Stimulated activated CD4-positive, alpha-beta T cell treated with anti-CD3 and anti-CD28 coated beads, Interleukin-4, amount 100 ng/mL, for 4 hours (primary cell): ENCODE data around the gene RFC2.
"Not testable (repeated sequence)": the region's sequence is repeated elsewhere in the genome, so short reads cannot be mapped to it uniquely, and the experiment has no call there.

ENCODE experiments used
- DNase-seq, 2 experiments: peaks; one replicate each; pipeline ENCODE4 v3.0.0-alpha.2; 2020

The RFC2 gene

DNA sequence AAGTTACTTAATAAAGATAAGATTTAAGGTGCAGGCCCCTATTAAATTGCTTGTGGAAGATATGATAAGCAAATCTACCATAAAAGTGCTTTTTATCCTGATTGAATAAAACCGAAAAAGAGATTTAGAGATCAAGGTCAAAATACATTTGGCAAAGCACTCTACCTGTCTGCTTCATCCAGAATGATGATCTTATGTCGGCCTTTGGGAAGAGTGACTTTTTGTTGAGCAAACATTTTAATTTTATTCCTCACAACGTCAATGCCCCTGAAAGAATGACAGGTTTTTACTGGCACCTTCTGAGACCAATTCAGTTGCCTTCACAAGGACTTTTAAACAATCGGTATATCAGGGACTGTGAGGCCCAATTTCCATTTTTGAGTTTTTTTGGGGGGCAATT lies 7.7 kb downstream of the RFC2 start:
- DNase-seq = no peak

GRCh38 chr7:74242122-74242443 lies 12.1 kb downstream of the RFC2 start:
- DNase-seq = no peak

- no peak for DNase-seq
Measured at GRCh38 chr7:74240482-74240881, 13.7 kb downstream of the RFC2 start.

DNA sequence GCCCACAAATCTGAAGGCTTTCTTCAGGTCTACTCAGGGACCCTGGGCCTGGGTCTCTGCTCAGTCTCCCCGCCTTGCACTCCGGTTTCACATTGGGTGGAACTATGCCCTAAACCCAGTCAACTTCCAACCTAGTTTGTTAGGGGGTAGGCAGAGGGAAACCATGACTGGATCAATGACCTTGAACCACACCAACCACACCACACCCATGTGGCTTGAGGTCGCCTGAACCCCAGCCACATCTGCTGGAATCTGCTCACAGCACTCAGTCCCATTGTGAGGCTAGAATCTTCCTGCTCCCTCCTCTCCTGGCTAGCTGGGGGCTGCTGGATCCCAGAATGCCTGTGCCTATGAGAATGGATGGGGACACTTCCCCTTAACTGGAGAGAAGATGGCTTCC lies 17.9 kb downstream of the RFC2 start:
- no peak for DNase-seq

DNA sequence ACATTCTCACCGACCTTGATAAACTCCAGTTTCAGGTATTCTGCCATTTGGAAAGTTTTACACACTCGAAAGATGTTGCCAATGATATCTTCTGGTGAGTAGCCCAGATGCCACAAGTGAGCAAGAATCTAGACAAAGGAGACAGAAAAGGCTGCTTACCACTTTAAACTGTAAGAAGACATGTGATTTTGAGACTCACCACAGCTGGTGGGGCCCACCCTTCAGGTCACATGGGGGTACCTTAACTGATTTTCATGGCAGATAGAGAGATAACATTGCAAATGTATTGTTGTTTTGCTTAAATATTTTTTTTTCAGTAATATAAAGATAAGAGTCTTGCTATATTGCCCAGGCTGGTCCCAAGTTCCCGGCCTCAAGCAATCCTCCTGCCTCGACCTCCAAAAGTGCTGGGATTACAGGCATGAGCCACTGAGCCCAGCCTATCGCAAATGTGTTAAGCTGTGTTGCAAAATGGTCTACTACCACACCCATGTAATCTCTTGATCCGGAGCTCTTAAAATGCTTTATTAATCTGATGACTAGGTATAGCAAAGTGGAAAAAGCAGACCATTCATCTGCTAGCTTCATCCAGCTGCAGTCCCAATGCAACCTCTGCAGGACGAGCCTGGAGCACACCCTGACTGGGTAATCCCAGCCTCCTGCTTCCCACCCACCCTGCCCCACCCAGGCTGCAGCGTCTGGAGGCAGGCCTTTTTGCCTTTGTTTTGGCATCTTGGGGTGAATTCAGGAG lies 18.5 kb downstream of the RFC2 start:
- no peak for DNase-seq

DNA sequence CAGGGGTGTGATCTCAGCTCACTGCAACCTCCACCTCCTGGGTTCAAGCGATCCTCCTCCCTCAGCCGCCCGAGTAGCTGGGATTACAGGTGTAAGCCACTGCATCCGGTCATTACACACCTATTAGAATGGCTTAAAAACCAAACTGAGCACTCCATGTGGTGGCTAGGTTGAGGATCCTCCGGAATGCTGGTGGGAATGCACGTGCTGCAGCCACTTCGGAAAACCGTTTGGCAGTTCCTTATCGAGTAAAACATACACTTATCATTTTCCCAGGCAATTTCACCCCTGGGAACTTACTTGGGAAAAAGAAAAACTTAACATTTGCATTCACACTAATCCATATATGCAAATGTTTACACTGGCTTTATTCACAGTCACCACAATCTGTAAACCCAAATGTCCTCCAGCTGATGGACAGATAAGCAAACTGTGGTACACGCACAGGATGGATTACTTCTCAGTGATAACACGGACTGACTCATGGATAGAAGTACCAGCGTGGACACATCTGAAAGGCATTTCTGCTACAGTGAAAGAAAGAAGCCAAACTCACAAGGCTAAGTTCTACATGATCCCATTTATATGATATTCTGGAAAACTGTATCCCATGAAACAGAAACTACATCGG lies 20.4 kb downstream of the RFC2 start:
- no peak for DNase-seq

- no peak for DNase-seq
Measured at GRCh38 chr7:74231232-74231590, 23.0 kb downstream of the RFC2 start.

GRCh38 chr7:74230446-74231231 lies 23.6 kb downstream of the RFC2 start:
- no peak for DNase-seq

DNA sequence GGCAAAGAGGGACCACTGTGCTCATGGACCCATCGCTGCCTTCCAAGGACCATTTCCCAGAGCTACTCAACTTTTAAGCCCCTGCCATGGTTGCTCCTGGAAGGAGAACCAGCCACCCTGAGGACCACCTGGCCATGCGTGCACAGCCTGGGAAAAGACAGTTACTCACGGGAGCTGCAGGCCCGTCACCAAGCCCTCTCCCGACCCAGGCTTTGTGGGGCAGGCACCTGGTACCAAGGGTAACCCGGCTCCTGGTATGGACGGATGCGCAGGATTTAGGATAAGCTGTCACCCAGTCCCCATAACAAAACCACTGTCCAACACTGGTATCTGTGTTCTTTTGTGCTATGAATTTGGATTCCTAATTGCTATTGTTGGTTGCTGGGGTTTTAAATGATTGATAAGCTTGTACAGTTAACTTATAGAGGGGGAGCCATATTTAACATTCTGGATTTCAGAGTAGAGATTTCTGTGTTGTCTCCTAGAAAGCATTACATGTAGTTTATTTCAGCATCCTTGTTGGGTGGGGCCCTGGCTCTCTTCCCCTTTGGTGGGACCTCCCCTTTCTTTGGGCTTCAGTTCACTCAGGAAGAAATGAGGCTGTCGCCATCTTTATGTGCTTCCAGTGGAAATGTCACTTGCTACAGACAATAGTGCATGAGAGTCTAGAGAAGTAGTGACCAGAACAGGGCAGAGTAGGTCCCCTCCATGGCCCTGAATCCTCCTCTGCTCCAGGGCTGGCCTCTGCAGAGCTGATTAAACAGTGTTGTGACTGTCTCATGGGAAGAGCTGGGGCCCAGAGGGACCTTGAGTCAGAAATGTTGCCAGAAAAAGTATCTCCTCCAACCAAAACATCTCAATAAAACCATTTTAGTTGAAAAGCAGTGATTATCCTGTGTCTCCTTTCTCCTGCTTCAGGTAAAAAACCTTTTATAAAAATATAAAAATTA lies 25.0 kb downstream of the RFC2 start:
- no peak for DNase-seq

GRCh38 chr7:74226633-74227032 lies 27.6 kb downstream of the RFC2 start:
- DNase-seq = no peak

- no peak for DNase-seq
Measured at GRCh38 chr7:74225400-74225799, 28.8 kb downstream of the RFC2 start.

DNA sequence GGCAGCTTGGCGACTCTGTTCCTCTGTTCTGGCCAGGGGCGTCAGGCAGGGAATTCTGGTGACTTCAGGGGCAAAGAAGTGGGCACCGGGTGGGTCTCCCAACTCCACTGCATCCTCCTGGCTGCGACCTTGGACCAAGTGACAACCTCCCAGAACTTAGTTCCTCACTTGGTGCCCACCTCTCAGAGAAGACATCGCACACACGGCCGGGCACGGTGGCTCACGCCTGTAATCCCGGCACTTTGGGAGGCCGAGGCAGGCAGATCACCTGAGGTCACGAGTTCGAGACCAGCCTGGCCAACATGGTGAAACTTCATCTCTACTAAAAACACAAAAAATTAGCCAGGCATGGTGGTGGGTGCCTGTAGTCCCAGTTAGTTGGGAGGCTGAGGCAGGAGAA lies 29.3 kb downstream of the RFC2 start:
- not testable (repeated sequence) for DNase-seq

GRCh38 chr7:74224511-74224832 lies 29.7 kb downstream of the RFC2 start:
- no peak for DNase-seq

- DNase-seq = no peak
Measured at GRCh38 chr7:74223711-74224510, 30.3 kb downstream of the RFC2 start.

DNA sequence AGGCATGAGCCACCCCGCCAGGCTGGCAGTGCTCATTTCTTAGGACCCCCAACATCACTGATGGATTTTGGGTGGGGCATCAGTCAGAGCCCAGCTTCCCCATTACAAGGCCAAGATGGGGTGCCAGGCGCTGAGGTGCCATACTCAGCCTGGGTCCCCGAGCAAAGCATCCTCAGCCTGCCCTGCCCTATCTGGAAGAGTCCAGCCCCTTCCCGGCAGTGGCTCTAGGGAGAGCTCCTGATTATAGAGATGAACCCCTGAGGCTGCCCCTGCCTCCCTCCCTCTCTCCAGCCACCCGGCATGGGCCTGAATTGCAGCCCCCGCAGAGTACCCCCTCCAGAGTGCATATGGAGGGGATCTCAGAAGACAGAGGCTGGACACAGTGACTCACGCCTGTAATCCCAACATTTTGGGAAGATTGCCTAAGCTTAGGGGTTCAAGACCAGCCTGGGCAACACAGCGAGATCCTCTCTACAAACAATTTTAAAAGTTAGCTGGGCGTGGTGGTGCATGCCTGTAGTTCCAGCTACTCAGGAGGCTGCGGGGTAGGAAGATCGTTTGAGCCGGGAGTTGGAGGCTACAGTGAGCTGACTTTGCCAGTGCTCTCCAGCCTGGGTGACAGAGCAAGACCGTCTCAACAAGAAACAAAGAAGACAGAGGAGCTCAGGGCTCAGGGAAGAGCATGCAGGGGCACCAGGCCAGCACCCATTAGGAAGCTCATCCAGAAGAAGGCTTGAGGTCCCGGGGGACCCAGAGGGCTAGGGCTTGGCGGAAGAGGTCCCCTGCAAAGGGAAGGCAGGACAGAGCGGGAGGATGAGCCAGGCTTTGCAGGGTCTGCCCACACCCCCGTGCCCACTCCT lies 31.1 kb downstream of the RFC2 start:
- no peak for DNase-seq

GRCh38 chr7:74221713-74222112 lies 32.5 kb downstream of the RFC2 start:
- no peak for DNase-seq

GRCh38 chr7:74220229-74220628 lies 34.0 kb downstream of the RFC2 start:
- no peak for DNase-seq

GRCh38 chr7:74219416-74219815 lies 34.8 kb downstream of the RFC2 start:
- no peak for DNase-seq

DNA sequence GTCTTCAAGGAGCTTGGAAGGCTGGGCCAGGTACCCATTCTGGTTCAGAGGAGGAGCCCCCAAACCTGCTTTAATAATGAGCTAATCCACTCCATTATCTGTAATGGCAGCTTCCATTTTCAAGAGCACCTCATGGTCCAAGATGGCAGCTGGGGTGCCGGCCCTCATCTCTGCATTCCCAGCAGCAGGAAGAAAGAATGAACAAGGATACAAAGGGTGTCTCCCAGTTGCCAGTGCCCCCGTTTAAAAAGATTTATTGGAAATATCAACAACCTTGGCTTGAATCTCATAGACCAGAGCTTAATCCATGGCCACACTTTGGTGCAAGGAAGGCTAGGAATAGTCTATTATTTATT lies 35.9 kb downstream of the RFC2 start:
- DNase-seq = no peak

DNA sequence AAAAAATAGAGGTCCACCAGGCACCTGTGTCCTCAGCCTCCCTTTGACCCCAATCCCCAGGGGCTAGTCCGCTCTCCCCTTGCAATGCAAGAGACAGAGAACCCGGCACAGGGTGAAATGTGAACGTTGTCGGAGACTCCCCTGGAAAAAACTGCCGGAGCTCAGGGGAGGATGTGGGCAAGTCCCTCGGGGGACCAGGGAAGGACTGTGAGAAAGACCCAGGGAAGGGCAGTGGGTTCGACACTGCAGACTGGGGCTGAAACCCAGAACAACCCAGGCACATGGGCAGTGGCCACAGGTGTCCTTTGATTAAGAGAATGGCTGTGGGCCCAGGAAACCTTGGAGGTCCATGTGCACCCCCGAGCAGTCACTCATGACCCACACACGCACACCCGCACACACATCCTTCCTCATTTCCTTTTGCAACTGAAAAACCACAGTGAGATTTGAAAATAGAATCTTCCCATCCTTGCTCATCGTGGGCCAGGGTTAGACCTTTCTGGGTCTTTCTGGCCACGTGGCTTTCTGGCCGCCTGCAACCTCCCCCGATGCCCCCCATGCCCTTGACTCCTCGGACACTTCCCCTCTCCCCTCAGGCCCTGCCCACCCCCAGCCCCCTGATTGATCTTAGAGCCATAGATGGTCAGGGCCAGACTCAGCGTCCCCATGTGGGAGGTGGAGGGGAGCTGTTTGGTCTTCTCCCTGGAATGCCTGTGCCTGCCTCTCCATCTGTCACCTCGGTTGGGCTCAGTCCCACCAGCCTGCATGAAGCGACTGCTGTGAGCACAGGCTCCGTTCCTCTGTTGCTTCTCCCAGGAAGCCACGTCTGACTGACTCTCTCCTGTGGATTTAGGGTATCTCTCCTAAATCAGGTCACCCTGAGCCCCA lies 36.5 kb downstream of the RFC2 start:
- no peak for DNase-seq
